H7 (cell line): Measurements from ENCODE around the gene ATP6V1G3. TPM values are rescaled to one million over a fixed set of nuclear protein-coding genes. Genes with fewer than 3 reads are reported as not detected.

Experiments
- DNase-seq: peaks from one replicate; pipeline ENCODE4 v3.0.0; 2012
- H3K27me3 ChIP-seq: 2 replicates; pipeline ENCODE4 v1.6.0; 2011; ENCODE audit warnings: mild to moderate bottlenecking, low read length; ENCODE audit not compliant: control insufficient read depth, insufficient read depth
- H3K36me3 ChIP-seq: replicated peaks from 2 replicates; pipeline ENCODE4 v1.5.1; 2011; ENCODE audit warnings: low read length; ENCODE audit not compliant: control insufficient read depth, insufficient read depth
- H3K4me3 ChIP-seq: 2 replicates; pipeline ENCODE4 v1.5.1; 2011; ENCODE audit warnings: low read depth, mild to moderate bottlenecking, control low read depth, low read length, moderate library complexity; ENCODE audit not compliant: insufficient read depth
- total RNA-seq: library from RNA; depleted of rRNA; stranded (reverse); fragments of >200 nt; shearing (Covaris generic); gene quantifications from 2 replicates; pipeline ENCODE4 v1.2.3, GENCODE V29; 2014

Gene ATP6V1G3
- total RNA-seq, 1 experiment from 2014 or later = not detected

DNA sequence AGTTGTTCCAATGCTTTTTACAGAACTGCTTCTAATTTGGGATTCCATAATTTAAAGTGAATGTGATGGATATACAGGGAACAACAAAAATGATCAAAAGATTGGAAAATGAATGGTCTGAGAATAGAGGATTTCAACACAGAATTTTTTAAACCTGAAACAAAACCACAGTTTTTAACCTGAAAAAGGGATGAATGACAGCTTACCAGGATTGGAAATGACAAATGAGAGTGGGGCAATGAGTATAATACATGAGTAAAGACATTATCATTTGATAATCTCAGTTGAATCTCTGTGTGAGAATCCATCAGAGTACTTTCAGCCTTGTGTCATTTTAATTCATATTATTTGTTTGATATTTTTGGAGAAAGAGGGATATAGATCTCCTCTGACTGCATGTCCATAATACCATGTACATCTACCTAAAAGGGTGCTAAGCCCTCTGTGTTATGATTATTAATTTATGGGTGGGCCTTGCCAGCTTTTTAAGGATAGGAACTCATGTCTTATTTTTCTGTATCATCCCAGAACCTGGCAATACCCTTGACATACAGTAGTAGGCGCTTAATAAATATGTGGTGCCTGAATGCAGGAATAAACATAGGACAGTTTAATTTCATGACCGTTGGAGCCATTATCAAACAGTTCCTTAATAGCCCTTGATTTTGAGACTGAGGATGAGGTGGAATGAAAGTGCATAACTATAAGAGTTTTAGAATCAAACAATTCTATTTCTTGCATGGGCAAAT is 12.4 kb upstream of the ATP6V1G3 start:
- H3K4me3 ChIP-seq = no peak overlapping the region
- H3K36me3 ChIP-seq = no peaks in the 10 kb centered on the region
- H3K27me3 ChIP-seq = no peaks in the 10 kb centered on the region
- no peak for DNase-seq

DNA sequence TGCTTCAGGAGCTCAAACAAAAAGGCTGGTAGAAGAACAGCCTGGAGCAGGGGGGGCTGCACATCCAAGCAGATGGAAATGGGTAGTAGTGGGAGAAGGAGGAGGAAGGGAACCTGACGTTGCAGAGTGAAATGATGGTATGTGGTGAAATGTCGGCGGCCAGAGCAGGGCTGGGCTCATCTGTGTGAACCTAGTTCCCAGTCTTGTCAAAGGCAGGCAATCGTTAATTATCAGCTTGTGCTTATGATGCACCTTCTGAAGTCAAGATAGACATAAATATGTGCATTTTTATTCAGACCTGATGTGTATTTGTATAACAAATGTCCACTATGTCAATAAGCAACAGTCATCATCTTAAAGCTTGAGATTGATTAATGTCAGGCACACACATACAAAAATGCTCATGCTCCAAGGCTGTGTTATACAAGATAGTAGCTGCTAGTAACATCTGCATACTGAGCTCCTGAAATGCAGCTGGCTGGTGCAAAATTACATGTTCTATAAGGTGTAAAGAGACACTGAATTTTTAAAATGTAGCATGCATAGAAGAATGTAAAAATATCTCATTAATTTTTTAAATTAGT is 10.6 kb upstream of the ATP6V1G3 start:
- H3K4me3 ChIP-seq = no peak overlapping the region
- H3K27me3 ChIP-seq = no peaks in the 10 kb centered on the region
- H3K36me3 ChIP-seq = no peaks in the 10 kb centered on the region
- DNase-seq = no peak

DNA sequence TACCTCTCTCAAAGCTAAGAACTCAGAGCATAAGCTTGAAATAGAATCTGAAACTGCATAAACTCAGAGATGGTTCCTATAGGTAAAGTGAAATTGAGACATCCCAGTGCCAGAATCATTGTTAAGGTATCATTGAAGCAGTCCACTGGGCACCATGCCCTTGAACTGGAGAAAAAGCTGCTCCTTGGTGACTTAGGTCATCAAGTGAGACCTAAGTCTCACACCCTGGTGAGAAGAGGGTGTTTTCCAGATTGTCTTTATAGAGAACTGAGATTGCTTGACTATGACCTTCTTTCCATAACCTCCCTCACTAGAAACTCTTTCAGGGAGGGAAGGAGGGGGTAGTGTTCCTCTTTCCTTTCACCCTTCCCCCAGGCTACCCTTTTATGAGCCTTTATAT is 9.4 kb upstream of the ATP6V1G3 start:
- Histone ChIP-seq H3K4me3 (no peak overlapping the region), H3K36me3 (no peaks in the 10 kb centered on the region), H3K27me3 (no peaks in the 10 kb centered on the region)
- no peak for DNase-seq

DNA sequence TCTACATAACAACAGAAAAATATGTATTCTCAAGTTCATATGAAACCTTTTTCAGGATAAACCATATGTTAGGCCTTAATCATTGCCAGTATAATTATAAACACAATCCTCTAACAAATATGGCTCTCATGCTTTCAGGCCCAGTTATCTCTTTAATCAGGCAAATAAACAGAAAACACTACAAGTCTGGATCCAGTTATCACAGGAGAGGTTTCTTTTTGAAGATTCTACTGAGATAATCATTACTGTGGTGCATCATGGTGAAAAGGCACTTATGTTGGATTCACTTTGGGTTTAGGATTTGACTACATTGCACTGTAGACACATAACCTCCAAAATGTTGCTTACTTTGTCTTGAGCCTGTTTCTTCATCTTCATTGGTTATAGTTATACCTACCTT is 8.4 kb upstream of the ATP6V1G3 start:
- no peak overlapping the region for H3K4me3 ChIP-seq
- H3K36me3 ChIP-seq = no peaks in the 10 kb centered on the region
- H3K27me3 ChIP-seq = no peaks in the 10 kb centered on the region
- no peak for DNase-seq

DNA sequence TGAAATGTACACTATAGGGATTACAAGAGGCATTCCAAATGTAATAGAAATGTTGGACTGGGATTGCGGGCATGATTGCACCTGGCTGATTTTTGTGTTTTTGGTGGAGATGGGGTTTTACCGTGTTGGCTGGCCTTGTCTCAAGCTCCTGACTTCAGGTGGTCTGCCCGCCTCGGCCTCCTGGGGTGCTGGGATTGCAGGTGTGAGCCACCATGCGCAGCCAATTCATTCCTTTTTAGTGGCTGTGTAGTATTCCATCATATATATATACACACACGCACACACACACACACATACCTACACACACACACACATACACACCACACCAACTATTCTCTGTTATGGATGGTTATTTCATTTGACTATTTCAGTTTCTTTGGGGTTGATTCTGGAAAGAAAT is 4.7 kb upstream of the ATP6V1G3 start:
- no peaks in the 10 kb centered on the region for H3K27me3 ChIP-seq
- DNase-seq = no peak
- H3K4me3 ChIP-seq = no peak overlapping the region
- H3K36me3 ChIP-seq = no peaks in the 10 kb centered on the region

DNA sequence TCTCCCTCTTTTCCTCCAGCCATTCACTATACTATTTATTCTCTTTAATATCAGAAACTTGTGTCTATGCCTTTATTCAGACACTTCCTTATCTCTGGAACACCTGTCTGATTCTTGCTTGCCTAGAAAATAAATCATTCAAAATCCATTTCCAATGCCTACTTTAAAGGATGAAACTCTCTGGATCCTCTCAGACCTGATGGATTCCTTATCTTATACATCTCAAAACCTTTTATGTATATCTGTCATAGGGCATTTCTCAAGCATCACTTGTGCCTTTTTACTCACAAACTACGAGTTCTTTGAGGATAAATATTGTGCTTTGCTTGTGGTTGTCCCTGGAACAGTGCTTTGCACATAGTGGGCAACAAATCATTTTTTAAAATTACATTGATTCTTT is 3.8 kb upstream of the ATP6V1G3 start:
- Histone ChIP-seq H3K36me3 (no peaks in the 10 kb centered on the region), H3K4me3 (no peak overlapping the region), H3K27me3 (no peaks in the 10 kb centered on the region)
- DNase-seq = no peak

DNA sequence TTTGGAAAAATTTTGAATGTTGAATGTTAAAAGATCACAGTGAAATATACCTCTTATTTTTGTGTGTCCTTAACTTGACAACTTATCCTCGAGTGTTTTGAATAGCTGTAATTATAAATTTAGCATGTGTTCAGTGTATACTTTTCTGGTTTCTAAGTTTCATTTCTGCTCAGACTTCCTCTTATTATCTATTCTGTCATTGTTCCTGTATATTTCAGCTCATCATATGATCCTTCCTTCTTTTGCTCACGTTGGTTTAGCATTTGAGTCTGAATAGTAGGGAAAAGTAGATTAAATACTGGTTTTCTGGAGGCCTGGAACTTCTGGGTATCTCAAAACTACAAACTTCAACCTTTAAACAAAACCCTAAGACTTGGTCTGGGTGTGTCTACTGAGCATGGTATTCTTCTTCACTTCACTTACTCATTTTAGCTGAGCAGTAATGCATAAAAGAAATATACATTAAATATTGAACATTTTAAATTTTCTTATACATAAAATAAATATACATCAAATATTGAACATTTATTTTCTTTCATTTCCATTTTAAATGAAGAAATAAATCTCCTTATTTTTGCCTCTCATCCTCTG is 3.3 kb upstream of the ATP6V1G3 start:
- H3K27me3 ChIP-seq = no peaks in the 10 kb centered on the region
- H3K36me3 ChIP-seq = no peaks in the 10 kb centered on the region
- no peak overlapping the region for H3K4me3 ChIP-seq
- DNase-seq = no peak

DNA sequence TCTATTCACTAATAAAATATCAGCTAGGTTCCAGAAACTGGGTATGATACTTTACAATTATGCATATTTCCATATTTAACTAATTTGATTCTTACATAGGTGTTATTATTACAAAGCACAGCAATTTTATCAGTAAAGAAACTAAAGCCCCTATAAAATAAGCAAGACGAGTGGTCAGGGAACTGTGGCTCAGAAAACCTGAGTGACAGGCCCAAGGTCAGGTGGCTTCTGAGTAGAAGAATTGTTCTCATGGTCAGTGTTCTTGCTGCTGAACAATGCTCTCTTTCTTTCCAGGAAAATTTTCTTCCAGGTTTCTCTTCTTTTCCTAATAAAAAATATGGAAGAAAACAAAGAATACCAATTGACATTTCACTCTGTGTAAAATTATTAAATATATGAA is 2.2 kb upstream of the ATP6V1G3 start:
- Histone ChIP-seq H3K27me3 (no peaks in the 10 kb centered on the region), H3K36me3 (no peaks in the 10 kb centered on the region)

DNA sequence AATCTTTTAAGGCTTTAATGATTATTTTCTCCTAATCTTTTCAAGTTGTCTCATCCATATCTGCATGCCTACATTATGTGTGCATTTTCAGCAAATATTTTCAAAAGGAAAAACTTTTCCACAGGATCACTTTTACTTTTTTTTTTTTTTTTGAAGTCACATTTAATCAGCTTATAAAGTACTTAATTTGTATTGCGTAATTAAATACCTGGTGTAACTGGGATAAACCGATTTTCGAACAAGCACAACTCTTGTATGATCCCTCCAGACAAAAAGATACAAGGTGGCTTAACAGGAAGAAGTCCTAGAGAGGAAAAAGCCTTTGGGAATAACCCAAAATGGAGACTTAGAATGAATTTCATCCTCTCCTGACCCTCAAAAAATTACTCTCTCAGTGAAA is 1.3 kb upstream of the ATP6V1G3 start:
- no peaks in the 10 kb centered on the region for H3K27me3 ChIP-seq
- H3K36me3 ChIP-seq = no peaks in the 10 kb centered on the region
- H3K4me3 ChIP-seq = no peak overlapping the region
- no peak for DNase-seq

More for the DNA sequence above, 2.2 kb upstream of the ATP6V1G3 start:
- DNase-seq = no peak
- H3K4me3 ChIP-seq = no peak overlapping the region

GRCh38 chr1:198538579-198539364 is 1.7 kb downstream of the ATP6V1G3 start:
- no peak overlapping the region for H3K4me3 ChIP-seq
- no peak for DNase-seq
- no peaks in the 10 kb centered on the region for H3K36me3 ChIP-seq
- no peaks in the 10 kb centered on the region for H3K27me3 ChIP-seq

DNA sequence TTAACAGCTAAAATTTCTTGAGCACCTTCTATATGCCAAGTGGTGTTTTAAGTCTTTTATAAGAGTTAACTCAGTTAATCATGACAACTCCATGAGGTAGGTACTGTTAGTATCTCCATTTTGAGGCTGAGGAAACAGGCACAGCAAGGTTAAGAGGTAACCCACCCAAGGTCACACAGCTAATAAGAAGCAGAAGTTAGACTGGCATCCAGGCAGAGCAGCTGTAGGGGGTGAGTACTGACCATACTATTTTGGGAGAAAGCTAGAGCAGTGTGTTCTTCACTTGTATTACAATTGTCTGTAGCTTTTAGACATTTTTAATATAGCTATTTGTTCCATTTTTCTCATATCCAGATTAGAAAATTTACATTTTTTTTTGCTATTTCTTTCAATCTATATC is 4.8 kb downstream of the ATP6V1G3 start:
- no peak for DNase-seq
- H3K27me3 ChIP-seq = no peaks in the 10 kb centered on the region
- H3K4me3 ChIP-seq = no peak overlapping the region
- no peaks in the 10 kb centered on the region for H3K36me3 ChIP-seq

DNA sequence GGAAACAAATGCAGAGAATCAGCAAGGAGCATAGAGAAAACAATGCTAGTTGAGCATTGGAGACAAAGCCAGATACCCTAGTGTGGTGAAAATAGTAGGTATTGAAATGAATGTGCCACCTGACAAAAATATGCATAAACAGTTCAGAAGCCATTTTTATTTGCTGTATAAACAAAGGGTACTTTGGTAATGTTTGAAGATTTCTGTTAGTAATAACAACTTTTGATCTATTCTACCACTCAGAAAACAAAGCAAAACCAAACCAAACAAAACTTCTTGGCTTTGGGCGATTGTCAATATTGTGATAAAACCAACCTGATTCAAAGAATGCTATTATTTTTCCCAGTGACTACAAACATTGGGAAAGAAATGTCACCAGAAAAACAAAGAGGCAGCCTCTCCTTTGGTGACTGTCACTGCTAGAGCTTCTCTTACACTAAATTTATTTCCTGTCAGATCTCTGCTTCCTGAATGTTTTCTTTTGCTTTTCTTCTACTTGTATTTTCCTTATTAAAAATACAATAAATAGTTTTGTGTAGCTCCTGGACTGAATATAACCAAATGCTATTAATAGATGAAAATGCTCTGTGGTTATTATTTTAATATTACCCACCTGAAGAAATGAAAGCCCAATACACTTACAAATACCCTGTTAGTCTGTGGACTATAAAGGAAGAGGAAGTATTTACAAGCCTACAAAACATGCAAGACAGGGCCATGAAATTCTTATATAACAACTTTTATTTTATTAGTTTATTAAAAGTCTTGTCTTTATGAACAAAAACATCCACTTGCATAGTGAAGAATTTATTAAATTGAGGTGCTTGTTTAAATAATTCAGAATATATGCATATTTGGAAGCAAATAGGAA is 5.7 kb downstream of the ATP6V1G3 start:
- Histone ChIP-seq H3K36me3 (no peaks in the 10 kb centered on the region), H3K4me3 (no peak overlapping the region), H3K27me3 (no peaks in the 10 kb centered on the region)
- no peak for DNase-seq

GRCh38 chr1:198531891-198532290 is 8.6 kb downstream of the ATP6V1G3 start:
- Histone ChIP-seq H3K4me3 (no peak overlapping the region), H3K36me3 (no peaks in the 10 kb centered on the region), H3K27me3 (no peaks in the 10 kb centered on the region)
- DNase-seq = no peak

DNA sequence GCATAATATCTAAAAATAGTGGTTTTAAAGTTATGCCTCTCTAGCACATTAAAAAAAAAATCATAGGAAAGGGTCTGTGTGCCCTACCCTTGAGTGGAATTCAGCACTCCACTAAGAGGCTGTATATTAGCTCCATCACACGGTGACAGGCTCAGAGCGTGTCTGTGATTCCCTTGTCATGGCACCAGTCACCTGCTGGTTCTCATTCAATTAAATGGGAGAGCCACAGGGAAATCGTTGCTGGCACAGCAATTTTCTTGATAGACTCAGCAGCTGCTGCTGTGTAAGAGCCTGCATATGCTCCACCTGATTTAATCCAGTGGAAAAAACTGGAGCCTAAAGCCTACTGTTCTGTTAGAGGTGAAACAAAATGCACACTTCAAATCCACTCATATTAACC is 9.5 kb downstream of the ATP6V1G3 start:
- Histone ChIP-seq H3K36me3 (no peaks in the 10 kb centered on the region), H3K27me3 (no peaks in the 10 kb centered on the region), H3K4me3 (no peak overlapping the region)
- no peak for DNase-seq
